ENCODE measurements around the gene CFAP119.

DNA sequence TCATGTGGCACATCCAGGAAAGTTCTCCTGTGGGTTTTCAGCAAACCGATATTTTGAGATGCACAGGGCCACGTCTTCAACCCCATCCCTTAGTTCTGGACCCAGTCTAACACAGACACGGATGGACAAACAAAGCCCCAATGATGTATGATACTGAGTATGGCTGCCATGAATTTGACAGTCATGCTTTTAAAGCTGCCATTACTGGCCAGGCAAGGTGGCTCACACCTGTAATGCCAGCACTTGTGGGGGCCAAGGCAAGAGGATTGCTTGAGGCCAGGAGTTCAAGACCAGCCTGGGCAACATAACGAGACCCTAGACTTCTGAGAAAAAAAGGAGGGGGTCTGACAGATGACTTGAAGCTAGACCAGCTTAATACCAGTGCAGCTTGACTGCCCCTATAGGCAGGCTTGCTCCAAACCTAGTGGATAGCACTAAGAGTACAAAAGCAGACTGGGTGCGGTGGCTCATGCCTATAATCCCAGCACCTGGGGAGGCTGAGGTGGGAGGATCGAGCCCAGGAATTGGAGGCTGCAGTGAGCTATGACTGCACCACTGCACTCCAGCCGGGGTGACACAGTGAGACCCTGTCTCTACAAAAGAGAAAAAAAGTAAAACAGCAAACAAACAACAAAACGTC lies 35.9 kb upstream of the CFAP119 start:
- TF ChIP-seq, protein P1, sequence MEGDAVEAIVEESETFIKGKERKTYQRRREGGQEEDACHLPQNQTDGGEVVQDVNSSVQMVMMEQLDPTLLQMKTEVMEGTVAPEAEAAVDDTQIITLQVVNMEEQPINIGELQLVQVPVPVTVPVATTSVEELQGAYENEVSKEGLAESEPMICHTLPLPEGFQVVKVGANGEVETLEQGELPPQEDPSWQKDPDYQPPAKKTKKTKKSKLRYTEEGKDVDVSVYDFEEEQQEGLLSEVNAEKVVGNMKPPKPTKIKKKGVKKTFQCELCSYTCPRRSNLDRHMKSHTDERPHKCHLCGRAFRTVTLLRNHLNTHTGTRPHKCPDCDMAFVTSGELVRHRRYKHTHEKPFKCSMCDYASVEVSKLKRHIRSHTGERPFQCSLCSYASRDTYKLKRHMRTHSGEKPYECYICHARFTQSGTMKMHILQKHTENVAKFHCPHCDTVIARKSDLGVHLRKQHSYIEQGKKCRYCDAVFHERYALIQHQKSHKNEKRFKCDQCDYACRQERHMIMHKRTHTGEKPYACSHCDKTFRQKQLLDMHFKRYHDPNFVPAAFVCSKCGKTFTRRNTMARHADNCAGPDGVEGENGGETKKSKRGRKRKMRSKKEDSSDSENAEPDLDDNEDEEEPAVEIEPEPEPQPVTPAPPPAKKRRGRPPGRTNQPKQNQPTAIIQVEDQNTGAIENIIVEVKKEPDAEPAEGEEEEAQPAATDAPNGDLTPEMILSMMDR (IDR thresholded peaks at IDR 0.05; ENCODE audit: poor library complexity): no peak
- no peak for TF ChIP-seq EZH2phosphoT487 (IDR thresholded peaks at IDR 0.05; ENCODE audit: low read depth, severe bottlenecking, unreplicated experiment)

All from hepatocyte (in vitro differentiated cells).